IMR-90 (cell line): ENCODE measurements around the gene RFTN1. TPM values are rescaled to one million over a fixed set of nuclear protein-coding genes. Genes with fewer than 3 reads are reported as not detected.

Source experiments
- ATAC-seq: fragments of 200-7000 bp; cut with Tn5 transposase; 2 replicates; pipeline ENCODE4 v1.9.1; 2020; ENCODE audit warnings: low read depth, mild to moderate bottlenecking, moderate library complexity
- BruUV-seq: library from RNA; stranded (reverse); fragments of 400-500 nt; replicated peaks from 2 replicates; lab custom pipeline; 2021; lab: Mats Ljungman, UMichigan
- CTCF ChIA-PET: fragments of 300-600 bp; formaldehyde crosslinking; extraction: SDS; loops from one replicate; lab custom pipeline; 2021; ENCODE audit warnings: antibody characterized with exemption; lab: Yijun Ruan, JAX
- POLR2A ChIA-PET: fragments of 300-600 bp; sonication (Branson Sonifier 250); formaldehyde crosslinking; loops from one replicate; lab custom pipeline; 2022; ENCODE audit warnings: antibody characterized with exemption; ENCODE audit not compliant: unreplicated experiment; lab: Charles Lee
- DNase-seq: peaks from one replicate; pipeline ENCODE4 v3.0.0; 2013
- H2AFZ ChIP-seq: replicated peaks from 2 replicates; pipeline ENCODE3; 2013; ENCODE audit warnings: low read length, mild to moderate bottlenecking; ENCODE audit not compliant: poor library complexity
- H2AK5ac ChIP-seq: 2 replicates; pipeline ENCODE4 v1.6.1; 2013; ENCODE audit warnings: low read depth, low read length, inconsistent platforms
- H2AK9ac ChIP-seq: replicated peaks from 2 replicates; pipeline ENCODE3; 2013; ENCODE audit warnings: mild to moderate bottlenecking, low read depth, low read length, moderate library complexity; ENCODE audit not compliant: poor library complexity
- H2BK120ac ChIP-seq: 2 replicates; pipeline ENCODE4 v1.6.1; 2013; ENCODE audit warnings: low read depth, low read length, inconsistent platforms
- H2BK15ac ChIP-seq: 3 replicates; pipeline ENCODE4 v1.6.1; 2013; ENCODE audit warnings: low read depth, low read length, inconsistent platforms
- H2BK20ac ChIP-seq: 2 replicates; pipeline ENCODE4 v1.6.1; 2013; ENCODE audit warnings: low read depth, mild to moderate bottlenecking, inconsistent platforms, low read length, moderate library complexity
- H2BK5ac ChIP-seq: 2 replicates; pipeline ENCODE4 v1.6.1; 2013; ENCODE audit warnings: mild to moderate bottlenecking, low read depth, low read length, inconsistent platforms; ENCODE audit not compliant: poor library complexity, severe bottlenecking
- H3K14ac ChIP-seq: replicated peaks from 2 replicates; pipeline ENCODE4 v1.6.1; 2013; ENCODE audit warnings: low read depth, low read length, inconsistent platforms
- H3K18ac ChIP-seq: 2 replicates; pipeline ENCODE4 v1.6.1; 2013; ENCODE audit warnings: low read depth, low read length, control low read depth
- H3K23ac ChIP-seq: 2 replicates; pipeline ENCODE4 v1.6.1; 2013; ENCODE audit warnings: low read depth, low read length, inconsistent platforms
- H3K27ac ChIP-seq: 2 replicates; pipeline ENCODE4 v1.5.1; 2013; ENCODE audit warnings: mild to moderate bottlenecking, control low read depth, low read length; ENCODE audit not compliant: insufficient read depth
- H3K27me3 ChIP-seq: 2 replicates; pipeline ENCODE4 v1.6.1; 2013; ENCODE audit warnings: low read length; ENCODE audit not compliant: control insufficient read depth, insufficient read depth
- H3K36me3 ChIP-seq: 2 replicates; pipeline ENCODE4 v1.6.1; 2013; ENCODE audit warnings: low read length, mixed read lengths; ENCODE audit not compliant: control insufficient read depth, insufficient read depth
- H3K4ac ChIP-seq: 2 replicates; pipeline ENCODE4 v1.6.1; 2013; ENCODE audit warnings: low read depth, low read length, inconsistent platforms
- H3K4me1 ChIP-seq: 2 replicates; pipeline ENCODE4 v1.6.1; 2013; ENCODE audit warnings: low read length, mixed read lengths; ENCODE audit not compliant: control insufficient read depth, insufficient read depth
- H3K4me2 ChIP-seq: 2 replicates; pipeline ENCODE4 v1.6.1; 2013; ENCODE audit warnings: low read depth, mild to moderate bottlenecking, control low read depth, low read length, moderate library complexity
- H3K4me3 ChIP-seq: 2 replicates; pipeline ENCODE4 v1.5.1; 2013; ENCODE audit warnings: low read depth, mild to moderate bottlenecking, control low read depth, low read length, moderate library complexity; ENCODE audit not compliant: insufficient read depth
- H3K56ac ChIP-seq: 2 replicates; pipeline ENCODE4 v1.6.1; 2013; ENCODE audit warnings: low read length, inconsistent platforms; ENCODE audit not compliant: insufficient read depth; ENCODE audit errors: extremely low read depth
- H3K79me1 ChIP-seq, 2 experiments: 2 replicates each; pipeline ENCODE4 v1.6.1; 2013; ENCODE audit warnings: low read length in 2 of 2, inconsistent platforms in 1 of 2, low read depth in 1 of 2
- H3K9ac ChIP-seq: 2 replicates; pipeline ENCODE4 v1.6.1; 2013; ENCODE audit warnings: low read depth, low read length, control low read depth
- H3K9me1 ChIP-seq: 2 replicates; pipeline ENCODE4 v1.6.1; 2013; ENCODE audit warnings: low read length, inconsistent platforms; ENCODE audit not compliant: insufficient read depth
- H3K9me3 ChIP-seq: 2 replicates; pipeline ENCODE4 v1.6.1; 2013; ENCODE audit warnings: low read length; ENCODE audit not compliant: control insufficient read depth, insufficient read depth
- H4K20me1 ChIP-seq: 2 replicates; pipeline ENCODE4 v1.6.1; 2013; ENCODE audit warnings: low read length, inconsistent platforms; ENCODE audit not compliant: insufficient read depth
- H4K5ac ChIP-seq: 2 replicates; pipeline ENCODE4 v1.6.1; 2013; ENCODE audit warnings: mild to moderate bottlenecking, low read depth, low read length, control low read depth
- H4K8ac ChIP-seq, 2 experiments: 2 replicates each; pipeline ENCODE4 v1.6.1; 2013; ENCODE audit warnings: low read depth in 2 of 2, low read length in 2 of 2, control low read depth in 1 of 2, inconsistent platforms in 1 of 2
- H4K91ac ChIP-seq: 2 replicates; pipeline ENCODE4 v1.6.1; 2013; ENCODE audit warnings: low read depth, low read length, inconsistent platforms; ENCODE audit not compliant: insufficient read depth
- BHLHE40 ChIP-seq: fragments of 150-350 bp; IDR thresholded peaks from 2 replicates; pipeline ENCODE4 v1.6.1; 2016; ENCODE audit warnings: mild to moderate bottlenecking, low read depth, low read length
- FOS ChIP-seq: fragments of 150-350 bp; IDR thresholded peaks from 2 replicates; pipeline ENCODE4 v1.6.1; 2016; ENCODE audit warnings: low read depth, low read length
- MAFK ChIP-seq: IDR thresholded peaks from 2 replicates; pipeline ENCODE4 v1.6.1; 2012; ENCODE audit warnings: low read depth, low read length, improper control_type of control experiment
- MXI1 ChIP-seq: IDR thresholded peaks from 2 replicates; pipeline ENCODE4 v1.6.1; 2012; ENCODE audit warnings: low read depth, mild to moderate bottlenecking, low read length, moderate library complexity, borderline replicate concordance
- NFE2L2 ChIP-seq: fragments of 150-350 bp; IDR thresholded peaks from 2 replicates; pipeline ENCODE4 v1.6.1; 2016; ENCODE audit warnings: low read depth, mild to moderate bottlenecking, low read length
- POLR2A ChIP-seq: IDR thresholded peaks from 2 replicates; pipeline ENCODE4 v1.6.1; 2012; ENCODE audit warnings: mild to moderate bottlenecking, low read depth, low read length
- RCOR1 ChIP-seq: IDR thresholded peaks from 2 replicates; pipeline ENCODE4 v1.6.1; 2012; ENCODE audit warnings: mild to moderate bottlenecking, low read length, improper control_type of control experiment; ENCODE audit not compliant: insufficient replicate concordance
- RFX5 ChIP-seq: IDR thresholded peaks from 2 replicates; pipeline ENCODE4 v1.8.0; 2012; ENCODE audit warnings: low read depth, mild to moderate bottlenecking, low read length, moderate library complexity
- SMC3 ChIP-seq: fragments of 150-350 bp; IDR thresholded peaks from 2 replicates; pipeline ENCODE4 v1.6.1; 2016; ENCODE audit warnings: low read depth, mild to moderate bottlenecking, antibody characterized with exemption, low read length, moderate library complexity
- WGBS, 2 experiments: methylation state at CpG; one replicate each; pipeline versions ENCODE4 v1.1.5 to v1.1.7; 2013; ENCODE audit warnings: missing lambda C conversion rate in 2 of 2; ENCODE audit not compliant: insufficient read length in 1 of 2; ENCODE audit errors: extremely low coverage in 2 of 2; 5-methylcytosine and 5-hydroxymethylcytosine counted together
- dilution Hi-C: fragments of 300-500 bp; cut with HindIII; formaldehyde crosslinking; loops from one replicate; pipeline ENCODE4 v1.14.3; 2018; ENCODE audit warnings: low sequenced_read_pairs; ENCODE audit not compliant: unreplicated experiment
- in situ Hi-C: fragments of 300-500 bp; cut with MboI; formaldehyde crosslinking; loops from 3 replicates; pipeline ENCODE4 v1.14.3; 2019; ENCODE audit warnings: low sequenced_read_pairs, inconsistent platforms, mixed read lengths
- intact Hi-C: fragments of 100-400 bp; cut with micrococcal nuclease; formaldehyde crosslinking; loops from 2 replicates; pipeline ENCODE4 v1.10.0; 2022
- polyA plus RNA-seq, 3 experiments: library from polyadenylated mRNA; depleted of rRNA; stranded (reverse); fragments of >200 nt; gene quantifications; 2 replicates each; pipeline ENCODE4 v1.2.3, GENCODE V29; 2012; ENCODE audit warnings: low replicate concordance in 1 of 3
- total RNA-seq: library from RNA; depleted of rRNA; stranded (reverse); fragments of >200 nt; gene quantifications from 2 replicates; pipeline ENCODE4 v1.2.3, GENCODE V29; 2012
- TF ChIP-seq, protein P1 (sequence below): fragments of 150-350 bp; IDR thresholded peaks from 2 replicates; pipeline ENCODE4 v1.6.1; 2017; ENCODE audit warnings: mild to moderate bottlenecking, antibody characterized with exemption, low read length, low read depth
- TF ChIP-seq, protein P2 (sequence below): fragments of 150-350 bp; IDR thresholded peaks from 2 replicates; pipeline ENCODE4 v1.6.1; 2016; ENCODE audit warnings: low read depth, mild to moderate bottlenecking, low read length, moderate library complexity, borderline replicate concordance
- TF ChIP-seq, protein P3 (sequence below): conservative IDR thresholded peaks from 2 replicates; pipeline ENCODE4 v1.5.1; 2012; ENCODE audit warnings: mild to moderate bottlenecking, low read depth, low read length, improper control_type of control experiment

The RFTN1 gene
- total and polyA plus RNA-seq, 2 of the 4 experiments (the other 2 are of a cell fraction) = 45.0 to 52.0 TPM

DNA sequence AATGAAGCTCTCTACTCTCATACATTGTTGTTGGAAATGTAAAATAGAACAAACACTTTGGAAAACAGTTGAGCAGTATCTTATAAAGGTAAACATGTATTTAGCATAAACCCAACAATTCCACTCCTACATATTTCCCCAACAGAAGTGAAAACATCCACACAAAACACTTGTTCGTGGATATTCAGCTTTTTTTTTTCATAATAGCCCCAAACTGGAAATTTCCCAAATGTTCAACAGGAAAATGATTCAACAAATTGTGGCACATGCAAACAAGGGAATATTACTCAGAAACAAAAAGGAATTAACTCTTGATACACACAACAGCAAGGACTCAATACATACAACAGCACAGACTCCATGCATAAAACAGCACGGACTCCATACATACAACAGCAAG, 28.5 kb downstream of the RFTN1 start:
- DNase-seq (no peak), ATAC-seq (no peak)
- H3K9ac ChIP-seq = peak overlapping the region; percentile 10; the same call in 1 of the 2 replicates
- H3K9me3 ChIP-seq = no peaks in the 10 kb centered on the region
- peak overlapping the region; percentile 47 to 66 for H4K8ac ChIP-seq
- peak overlapping the region; percentile 81 for H2AK5ac ChIP-seq
- no CpG with 5 or more reads among the region's 2 CpGs for whole genome bisulfite sequencing, 2 experiments
- peaks cover 31% of the 10 kb centered on the region for H3K4me1 ChIP-seq
- peaks cover 11% of the 10 kb centered on the region; the same call in 1 of the 2 replicates for H4K20me1 ChIP-seq
- H4K91ac ChIP-seq = peak overlapping the region; percentile 41
- CTCF ChIA-PET = interaction anchor here (0.6 to 1.3 kb wide), 3 partner anchors 31 to 418 kb away, joined by 3 to 5 read pairs (median 3); no protein-coding TSS in a partner anchor
- peak overlapping the region; percentile 13; the same call in 1 of the 2 replicates for H3K56ac ChIP-seq
- POLR2A ChIA-PET = no interaction called here
- H3K4me3 ChIP-seq = no peak overlapping the region
- H2BK120ac ChIP-seq = peak overlapping the region; percentile 94
- peaks cover 11% of the 10 kb centered on the region for H3K36me3 ChIP-seq
- H3K79me1 ChIP-seq = peaks cover 30 to 79% of the 10 kb centered on the region in 2 experiments
- H2AK9ac ChIP-seq = no peak overlapping the region
- peak overlapping the region; percentile 75; the same call in 1 of the 2 replicates for H3K27ac ChIP-seq
- peak overlapping the region; percentile 47; the same call in 1 of the 2 replicates for H4K5ac ChIP-seq
- intact Hi-C loops (loop anchor here (1.0 to 5.0 kb wide), 2 partner anchors 38 to 167 kb away; no protein-coding TSS in a partner anchor), in situ Hi-C loops (no loop called here), dilution Hi-C loops (no loop called here)
- no peak overlapping the region for H2AFZ ChIP-seq
- H3K27me3 ChIP-seq = no peaks in the 10 kb centered on the region
- H2BK20ac ChIP-seq = peak overlapping the region; percentile 44
- BruUV-seq = no TSS peak
- no peak for TF ChIP-seq BHLHE40
- TF ChIP-seq RFX5 = no peak
- no peak for TF ChIP-seq SMC3
- TF ChIP-seq POLR2A = no peak
- no peak for TF ChIP-seq RCOR1
- TF ChIP-seq, protein P1, sequence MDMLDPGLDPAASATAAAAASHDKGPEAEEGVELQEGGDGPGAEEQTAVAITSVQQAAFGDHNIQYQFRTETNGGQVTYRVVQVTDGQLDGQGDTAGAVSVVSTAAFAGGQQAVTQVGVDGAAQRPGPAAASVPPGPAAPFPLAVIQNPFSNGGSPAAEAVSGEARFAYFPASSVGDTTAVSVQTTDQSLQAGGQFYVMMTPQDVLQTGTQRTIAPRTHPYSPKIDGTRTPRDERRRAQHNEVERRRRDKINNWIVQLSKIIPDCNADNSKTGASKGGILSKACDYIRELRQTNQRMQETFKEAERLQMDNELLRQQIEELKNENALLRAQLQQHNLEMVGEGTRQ = no peak
- TF ChIP-seq MAFK = no peak
- TF ChIP-seq, protein P2, sequence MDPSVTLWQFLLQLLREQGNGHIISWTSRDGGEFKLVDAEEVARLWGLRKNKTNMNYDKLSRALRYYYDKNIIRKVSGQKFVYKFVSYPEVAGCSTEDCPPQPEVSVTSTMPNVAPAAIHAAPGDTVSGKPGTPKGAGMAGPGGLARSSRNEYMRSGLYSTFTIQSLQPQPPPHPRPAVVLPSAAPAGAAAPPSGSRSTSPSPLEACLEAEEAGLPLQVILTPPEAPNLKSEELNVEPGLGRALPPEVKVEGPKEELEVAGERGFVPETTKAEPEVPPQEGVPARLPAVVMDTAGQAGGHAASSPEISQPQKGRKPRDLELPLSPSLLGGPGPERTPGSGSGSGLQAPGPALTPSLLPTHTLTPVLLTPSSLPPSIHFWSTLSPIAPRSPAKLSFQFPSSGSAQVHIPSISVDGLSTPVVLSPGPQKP = no peak
- no peak for TF ChIP-seq MXI1
- no peak for TF ChIP-seq NFE2L2
- TF ChIP-seq, protein P3, sequence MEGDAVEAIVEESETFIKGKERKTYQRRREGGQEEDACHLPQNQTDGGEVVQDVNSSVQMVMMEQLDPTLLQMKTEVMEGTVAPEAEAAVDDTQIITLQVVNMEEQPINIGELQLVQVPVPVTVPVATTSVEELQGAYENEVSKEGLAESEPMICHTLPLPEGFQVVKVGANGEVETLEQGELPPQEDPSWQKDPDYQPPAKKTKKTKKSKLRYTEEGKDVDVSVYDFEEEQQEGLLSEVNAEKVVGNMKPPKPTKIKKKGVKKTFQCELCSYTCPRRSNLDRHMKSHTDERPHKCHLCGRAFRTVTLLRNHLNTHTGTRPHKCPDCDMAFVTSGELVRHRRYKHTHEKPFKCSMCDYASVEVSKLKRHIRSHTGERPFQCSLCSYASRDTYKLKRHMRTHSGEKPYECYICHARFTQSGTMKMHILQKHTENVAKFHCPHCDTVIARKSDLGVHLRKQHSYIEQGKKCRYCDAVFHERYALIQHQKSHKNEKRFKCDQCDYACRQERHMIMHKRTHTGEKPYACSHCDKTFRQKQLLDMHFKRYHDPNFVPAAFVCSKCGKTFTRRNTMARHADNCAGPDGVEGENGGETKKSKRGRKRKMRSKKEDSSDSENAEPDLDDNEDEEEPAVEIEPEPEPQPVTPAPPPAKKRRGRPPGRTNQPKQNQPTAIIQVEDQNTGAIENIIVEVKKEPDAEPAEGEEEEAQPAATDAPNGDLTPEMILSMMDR = no peak
- no peak for TF ChIP-seq FOS
- peak overlapping the region; percentile 76; the same call in 2 of the 3 replicates for H2BK15ac ChIP-seq
- peak overlapping the region; percentile 83 for H3K18ac ChIP-seq
- H3K9me1 ChIP-seq = peaks cover 30% of the 10 kb centered on the region
- H3K4me2 ChIP-seq = no peak overlapping the region; the same call in none of the 2 replicates
- peak overlapping the region; percentile 95 for H2BK5ac ChIP-seq
- H3K14ac ChIP-seq = peak overlapping the region; percentile 74
- peak overlapping the region; percentile 79; the same call in 1 of the 2 replicates for H3K4ac ChIP-seq
- peak overlapping the region; percentile 40; the same call in 1 of the 2 replicates for H3K23ac ChIP-seq
